Measurements from ENCODE around the gene SORCS3. TPM values are rescaled to one million over a fixed set of nuclear protein-coding genes. Genes with fewer than 3 reads are reported as not detected.

Gene SORCS3
- total RNA-seq, 1 donor from 2014 or later = 1.00 TPM

DNA sequence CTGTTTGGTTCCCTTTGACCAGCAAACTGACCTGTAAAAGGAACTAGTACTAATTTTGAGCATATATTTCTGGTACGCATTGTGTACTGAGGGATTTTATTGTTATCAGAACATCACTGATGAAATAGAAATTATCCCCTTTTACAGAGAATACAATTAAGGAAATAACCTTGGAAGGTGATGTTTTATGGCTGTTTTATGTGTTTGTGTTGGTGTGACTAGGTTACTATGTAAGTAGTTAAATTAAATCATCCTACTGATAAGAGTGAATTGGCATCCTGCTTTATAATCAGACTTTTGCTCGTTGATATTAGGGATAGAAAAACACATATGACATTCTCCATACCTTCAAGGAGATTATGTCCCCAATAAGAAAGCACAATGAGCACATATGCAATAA is 596.6 kb downstream of the SORCS3 start:
- H3K9ac ChIP-seq (ENCODE audit: low read length) = no peak overlapping the region

DNA sequence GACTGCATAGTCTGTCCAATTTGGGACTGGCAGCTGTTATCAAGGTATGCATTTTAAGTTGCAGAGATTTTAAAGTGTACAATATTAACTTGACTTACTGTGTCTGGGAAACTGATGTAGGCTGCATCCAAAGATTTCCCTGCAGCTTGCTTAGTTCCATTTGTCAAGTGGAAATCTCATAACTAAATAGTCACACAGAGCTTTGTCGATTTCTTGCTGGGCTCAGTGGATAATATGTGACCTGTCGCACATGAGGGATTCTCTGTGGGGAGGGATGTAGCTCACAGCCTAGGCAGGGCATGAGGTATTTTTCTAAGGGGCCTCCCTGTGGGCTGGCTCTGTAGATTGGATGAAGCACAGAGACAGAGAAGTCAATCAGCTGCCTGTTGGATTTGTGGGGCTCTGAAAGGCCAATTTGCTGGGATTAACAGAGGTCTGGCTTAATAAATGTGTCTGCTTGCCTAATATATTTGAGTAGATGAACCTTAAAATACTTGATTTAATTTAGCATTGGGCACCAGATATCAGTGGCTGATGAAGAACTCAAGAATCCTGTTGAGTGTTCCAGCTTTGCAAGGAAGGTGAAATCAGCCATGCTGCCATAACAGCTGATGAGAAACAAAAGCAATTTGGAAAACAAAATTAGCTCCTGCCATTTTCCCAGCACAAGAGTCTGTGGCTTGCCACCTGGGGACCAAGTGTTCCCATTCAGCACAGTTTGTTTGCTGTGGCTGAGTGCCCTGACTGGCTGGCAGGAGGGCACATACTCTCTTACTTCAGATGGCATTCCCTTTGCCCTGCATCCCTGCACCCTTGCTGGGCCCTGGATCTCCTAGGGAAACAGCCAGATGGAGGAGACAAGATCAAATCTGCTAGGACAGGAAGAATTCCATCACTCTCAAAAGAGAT is 598.5 kb downstream of the SORCS3 start:
- Histone ChIP-seq H2AFZ (ENCODE audit: low read depth, low read length) (no peak overlapping the region), H3K36me3 (ENCODE audit: insufficient read depth, low read length) (no peaks in the 10 kb centered on the region), H3K9me3 (ENCODE audit: insufficient read depth, low read depth, low read length) (no peaks in the 10 kb centered on the region), H3K4me1 (ENCODE audit: insufficient read depth, low read length) (no peaks in the 10 kb centered on the region), H4K20me1 (ENCODE audit: insufficient read depth, low read length) (no peaks in the 10 kb centered on the region), H3K4me2 (ENCODE audit: low read length) (no peak overlapping the region), H3K79me2 (ENCODE audit: insufficient read depth, low read length) (no peaks in the 10 kb centered on the region), H3K9ac (ENCODE audit: low read length) (no peak overlapping the region), H3K27me3 (ENCODE audit: insufficient read depth, low read length) (no peaks in the 10 kb centered on the region), H3K27ac (ENCODE audit: low read depth, low read length) (no peak overlapping the region), H3K4me3 (ENCODE audit: insufficient read depth, low read depth, low read length) (no peak overlapping the region)
- H3K4me3 Mint-ChIP-seq (ENCODE audit: unreplicated experiment) = no peak overlapping the region
- no peak for FAIRE-seq
- no peak overlapping the region for H3K27ac Mint-ChIP-seq (ENCODE audit: unreplicated experiment)
- peaks cover 5% of the 10 kb centered on the region for H3K4me1 Mint-ChIP-seq (ENCODE audit: low read depth, unreplicated experiment)
- H3K27me3 Mint-ChIP-seq (ENCODE audit: low read depth, unreplicated experiment) = peaks cover 4% of the 10 kb centered on the region
- H3K9me3 Mint-ChIP-seq (ENCODE audit: unreplicated experiment) = peaks cover 4% of the 10 kb centered on the region
- TF ChIP-seq EZH2 (IDR thresholded peaks at IDR 0.05; ENCODE audit: insufficient read depth, low read length) (no peak), CTCF (IDR thresholded peaks at IDR 0.05; ENCODE audit: insufficient read depth, low read depth, low read length) (no peak)
- no peak for DNase-seq (ENCODE audit: low read depth)
- peaks cover 2% of the 10 kb centered on the region for H3K36me3 Mint-ChIP-seq (ENCODE audit: low read depth, unreplicated experiment)

More for the DNA sequence above, 596.6 kb downstream of the SORCS3 start:
- H4K20me1 ChIP-seq (ENCODE audit: insufficient read depth, low read length) = no peaks in the 10 kb centered on the region
- H3K27ac ChIP-seq (ENCODE audit: low read depth, low read length) = no peak overlapping the region
- Mint-ChIP-seq H3K27me3 (ENCODE audit: low read depth, unreplicated experiment) (peaks cover 4% of the 10 kb centered on the region), H3K27ac (ENCODE audit: unreplicated experiment) (no peak overlapping the region), H3K4me1 (ENCODE audit: low read depth, unreplicated experiment) (peaks cover 1% of the 10 kb centered on the region), H3K4me3 (ENCODE audit: unreplicated experiment) (no peak overlapping the region), H3K9me3 (ENCODE audit: unreplicated experiment) (peaks cover 8% of the 10 kb centered on the region), H3K36me3 (ENCODE audit: low read depth, unreplicated experiment) (peaks cover 2% of the 10 kb centered on the region)
- no peak for FAIRE-seq
- H3K79me2 ChIP-seq (ENCODE audit: insufficient read depth, low read length) = no peaks in the 10 kb centered on the region
- TF ChIP-seq CTCF (IDR thresholded peaks at IDR 0.05; ENCODE audit: insufficient read depth, low read depth, low read length) = no peak
- no peak for TF ChIP-seq EZH2 (IDR thresholded peaks at IDR 0.05; ENCODE audit: insufficient read depth, low read length)
- no peaks in the 10 kb centered on the region for H3K27me3 ChIP-seq (ENCODE audit: insufficient read depth, low read length)
- no peak overlapping the region for H3K4me2 ChIP-seq (ENCODE audit: low read length)
- H3K9me3 ChIP-seq (ENCODE audit: insufficient read depth, low read depth, low read length) = no peaks in the 10 kb centered on the region
- H2AFZ ChIP-seq (ENCODE audit: low read depth, low read length) = no peak overlapping the region
- no peaks in the 10 kb centered on the region for H3K36me3 ChIP-seq (ENCODE audit: insufficient read depth, low read length)
- no peaks in the 10 kb centered on the region for H3K4me1 ChIP-seq (ENCODE audit: insufficient read depth, low read length)
- H3K4me3 ChIP-seq (ENCODE audit: insufficient read depth, low read depth, low read length) = no peak overlapping the region
- DNase-seq (ENCODE audit: low read depth) = no peak

DNA sequence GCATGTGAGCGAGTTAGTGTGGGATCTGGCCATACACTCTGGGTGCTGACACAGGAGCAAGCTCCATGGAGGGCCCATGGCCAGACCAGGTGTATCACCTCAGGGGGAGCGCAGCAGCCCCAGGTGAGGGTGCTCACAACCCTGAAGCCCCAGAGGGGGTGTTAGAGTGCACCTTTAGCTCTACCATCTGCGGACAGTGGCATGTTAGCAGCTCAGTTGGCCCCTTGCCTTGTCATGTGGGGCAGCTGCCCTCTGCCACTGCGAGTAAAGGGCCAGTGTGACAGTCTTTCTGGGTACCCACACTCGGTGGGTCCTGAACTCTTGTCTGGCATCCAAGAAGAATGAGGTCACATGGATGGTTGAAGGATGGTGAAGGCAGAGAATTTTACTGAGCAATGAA is 600.2 kb downstream of the SORCS3 start:
- Histone ChIP-seq H3K27ac (ENCODE audit: low read depth, low read length) (no peak overlapping the region), H3K4me3 (ENCODE audit: insufficient read depth, low read depth, low read length) (no peak overlapping the region), H2AFZ (ENCODE audit: low read depth, low read length) (no peak overlapping the region), H3K4me2 (ENCODE audit: low read length) (no peak overlapping the region), H4K20me1 (ENCODE audit: insufficient read depth, low read length) (no peaks in the 10 kb centered on the region), H3K36me3 (ENCODE audit: insufficient read depth, low read length) (no peaks in the 10 kb centered on the region), H3K4me1 (ENCODE audit: insufficient read depth, low read length) (no peaks in the 10 kb centered on the region), H3K27me3 (ENCODE audit: insufficient read depth, low read length) (no peaks in the 10 kb centered on the region), H3K9ac (ENCODE audit: low read length) (no peak overlapping the region), H3K9me3 (ENCODE audit: insufficient read depth, low read depth, low read length) (no peaks in the 10 kb centered on the region), H3K79me2 (ENCODE audit: insufficient read depth, low read length) (no peaks in the 10 kb centered on the region)
- Mint-ChIP-seq H3K36me3 (ENCODE audit: low read depth, unreplicated experiment) (no peaks in the 10 kb centered on the region), H3K4me1 (ENCODE audit: low read depth, unreplicated experiment) (peaks cover 5% of the 10 kb centered on the region), H3K27ac (ENCODE audit: unreplicated experiment) (no peak overlapping the region), H3K27me3 (ENCODE audit: low read depth, unreplicated experiment) (no peaks in the 10 kb centered on the region), H3K9me3 (ENCODE audit: unreplicated experiment) (no peaks in the 10 kb centered on the region), H3K4me3 (ENCODE audit: unreplicated experiment) (no peak overlapping the region)
- no peak for FAIRE-seq
- TF ChIP-seq EZH2 (IDR thresholded peaks at IDR 0.05; ENCODE audit: insufficient read depth, low read length) (no peak), CTCF (IDR thresholded peaks at IDR 0.05; ENCODE audit: insufficient read depth, low read depth, low read length) (no peak)
- DNase-seq (ENCODE audit: low read depth) = no peak
